Hepatocyte (in vitro differentiated cells): Measurements from ENCODE around the gene THEMIS2. TPM values are rescaled to one million over a fixed set of nuclear protein-coding genes. Genes with fewer than 3 reads are reported as not detected.
A peak's percentile ranks its signal among the peaks of the same experiment; 100 is the strongest.

ENCODE experiments used
- DNase-seq: peaks from one replicate; pipeline ENCODE4 v3.0.0-alpha.2; 2016; ENCODE audit warnings: low spot score
- H2AFZ ChIP-seq: fragments of 200-600 bp; sonication (generic); 2 replicates; pipeline ENCODE4 v1.6.0; 2016; ENCODE audit warnings: antibody characterized with exemption, mild to moderate bottlenecking
- H3K27ac ChIP-seq: fragments of 200-600 bp; sonication (generic); 2 replicates; pipeline ENCODE4 v1.5.1; 2016; ENCODE audit warnings: mild to moderate bottlenecking
- H3K27me3 ChIP-seq: fragments of 200-600 bp; sonication (generic); 2 replicates; pipeline ENCODE4 v1.6.1; 2016
- H3K36me3 ChIP-seq: fragments of 200-600 bp; sonication (generic); replicated peaks from 2 replicates; pipeline ENCODE4 v1.5.1; 2016; ENCODE audit warnings: low read depth; ENCODE audit not compliant: insufficient read depth
- H3K4me1 ChIP-seq: fragments of 200-600 bp; sonication (generic); 2 replicates; pipeline ENCODE4 v1.5.1; 2016; ENCODE audit warnings: mild to moderate bottlenecking, moderate library complexity; ENCODE audit not compliant: insufficient read depth
- H3K4me2 ChIP-seq: fragments of 200-600 bp; sonication (generic); 2 replicates; pipeline ENCODE4 v1.6.0; 2016
- H3K4me3 ChIP-seq: fragments of 200-600 bp; sonication (generic); 2 replicates; pipeline ENCODE4 v1.5.1; 2016; ENCODE audit warnings: mild to moderate bottlenecking
- H3K79me2 ChIP-seq: fragments of 200-600 bp; sonication (generic); 2 replicates; pipeline ENCODE4 v1.6.0; 2017; ENCODE audit warnings: mild to moderate bottlenecking
- H3K9me2 ChIP-seq: fragments of 200-600 bp; sonication (generic); replicated peaks from 2 replicates; pipeline ENCODE4 v1.6.0; 2017; ENCODE audit warnings: mild to moderate bottlenecking; ENCODE audit not compliant: insufficient read depth
- H3K9me3 ChIP-seq: fragments of 200-600 bp; sonication (generic); 2 replicates; pipeline ENCODE4 v1.5.1; 2016; ENCODE audit warnings: low read depth, mild to moderate bottlenecking
- H4K20me1 ChIP-seq: fragments of 200-600 bp; sonication (generic); 2 replicates; pipeline ENCODE4 v1.6.0; 2016; ENCODE audit warnings: mild to moderate bottlenecking; ENCODE audit not compliant: insufficient read depth, poor library complexity, severe bottlenecking
- CTCF ChIP-seq: fragments of 200-600 bp; sonication (generic); IDR thresholded peaks from 2 replicates; pipeline ENCODE4 v1.5.1; 2016; ENCODE audit warnings: antibody characterized with exemption, mild to moderate bottlenecking; ENCODE audit not compliant: poor library complexity
- EZH2 ChIP-seq: fragments of 200-600 bp; sonication (generic); IDR thresholded peaks from 2 replicates; pipeline ENCODE4 v1.6.1; 2016; ENCODE audit warnings: antibody characterized with exemption, mild to moderate bottlenecking, borderline replicate concordance
- EZH2phosphoT487 ChIP-seq: fragments of 200-600 bp; sonication (generic); IDR thresholded peaks from one replicate; pipeline ENCODE4 v1.6.1; 2018; ENCODE audit warnings: antibody characterized with exemption, mild to moderate bottlenecking, low read depth, moderate library complexity; ENCODE audit not compliant: unreplicated experiment, severe bottlenecking
- WGBS: methylation state at CpG from one replicate; pipeline ENCODE4 v1.1.6; 2016; ENCODE audit warnings: low lambda C conversion rate; ENCODE audit errors: missing lambda C conversion rate; 5-methylcytosine and 5-hydroxymethylcytosine counted together
- polyA plus RNA-seq: library from polyadenylated mRNA; unstranded; fragments of >200 nt; fragmentation: Nextera tagmentation; extraction: Ambion mirVana; gene quantifications from 2 replicates; pipeline ENCODE4 v1.2.1, GENCODE V29; 2016
- small RNA-seq: library from RNA; depleted of rRNA; stranded (forward); fragments of <200 nt; gene quantifications from one replicate; pipeline ENCODE3, GENCODE V24; 2014
- total RNA-seq: library from RNA; depleted of rRNA; stranded (reverse); fragments of >200 nt; gene quantifications from 2 replicates; pipeline ENCODE4 v1.2.3, GENCODE V29; 2014

Gene THEMIS2
- total and polyA plus RNA-seq, 2 experiments from 2014 or later, result 1.2 TPM; not detected in 1

- DNase-seq, result no peak
- no peak overlapping the region for H3K27ac ChIP-seq
- 95% methylated on average over 4 of the region's 4 CpGs for WGBS
- H2AFZ ChIP-seq, result no peak overlapping the region
- no peaks in the 10 kb centered on the region for H3K9me3 ChIP-seq
- no peaks in the 10 kb centered on the region for H3K79me2 ChIP-seq
- TF ChIP-seq EZH2 (no peak), EZH2phosphoT487 (no peak), CTCF (no peak)
- no peaks in the 10 kb centered on the region for H3K9me2 ChIP-seq
- H3K4me2 ChIP-seq, result no peak overlapping the region
- H3K36me3 ChIP-seq, result no peaks in the 10 kb centered on the region
- no peaks in the 10 kb centered on the region for H3K27me3 ChIP-seq
- H4K20me1 ChIP-seq, result no peaks in the 10 kb centered on the region
- H3K4me3 ChIP-seq, result no peak overlapping the region
- no peaks in the 10 kb centered on the region for H3K4me1 ChIP-seq
Observed at GRCh38 chr1:27931759-27932158, 59.4 kb downstream of the THEMIS2 start.

- peak within 1 kb of the TSS; percentile 9 for H3K4me3 ChIP-seq
- no peaks in the 10 kb centered on the region for H3K4me1 ChIP-seq
- H3K4me2 ChIP-seq, result peak within 1 kb of the TSS; percentile 74
- H3K36me3 ChIP-seq, result no peaks in the 10 kb centered on the region
- H2AFZ ChIP-seq, result peak within 1 kb of the TSS; percentile 54
- H3K79me2 ChIP-seq, result no peaks in the 10 kb centered on the region
- H3K9me2 ChIP-seq, result no peaks in the 10 kb centered on the region
- DNase-seq, result peak; percentile 70
- H3K27me3 ChIP-seq, result no peaks in the 10 kb centered on the region
- TF ChIP-seq EZH2phosphoT487, result no peak
- H3K9me3 ChIP-seq, result no peaks in the 10 kb centered on the region
- 3% methylated on average over 16 of the region's 16 CpGs for WGBS
- no peaks in the 10 kb centered on the region for H4K20me1 ChIP-seq
- peak within 1 kb of the TSS; percentile 59 for H3K27ac ChIP-seq
Observed at GRCh38 chr1:27934818-27935549, 62.6 kb downstream of the THEMIS2 start, which contains the start of gene SMPDL3B. Gene SMPDL3B (plus strand): TSS chr1:27935000. CDS start chr1:27935184, 184 bp downstream.

- WGBS, result 54% methylated on average over 8 of the region's 8 CpGs
- peak overlapping the region; percentile 74 for H3K4me2 ChIP-seq
- H3K4me3 ChIP-seq, result no peak overlapping the region
Observed at GRCh38 chr1:27935721-27936120, 63.4 kb downstream of the THEMIS2 start.

More at GRCh38 chr1:27935721-27936120, 63.4 kb downstream of the THEMIS2 start:
- Histone ChIP-seq H4K20me1 (no peaks in the 10 kb centered on the region), H3K27me3 (no peaks in the 10 kb centered on the region), H3K27ac (no peak overlapping the region), H3K9me3 (no peaks in the 10 kb centered on the region), H3K36me3 (no peaks in the 10 kb centered on the region), H2AFZ (peak overlapping the region; percentile 54), H3K9me2 (no peaks in the 10 kb centered on the region), H3K4me1 (no peaks in the 10 kb centered on the region), H3K79me2 (no peaks in the 10 kb centered on the region)
- TF ChIP-seq CTCF, result no peak
- no peak for TF ChIP-seq EZH2phosphoT487
- TF ChIP-seq EZH2, result no peak
- no peak for DNase-seq

Small RNA genes within 50 kb of the gene (small RNA-seq; reads per million reads assigned to genes)
- gene RNU6-1245P (not detected), gene SCARNA1 (111 reads per million, percentile 98 among the genes with 10 or more reads in this experiment)

Other genes starting within 250 kb of the THEMIS2 start
- 0.28 and 0.73 TPM in 2 replicates for gene FGR, start 237.4 kb upstream of the THEMIS2 start, total RNA-seq
- gene FGR, start 237.4 kb upstream of the THEMIS2 start, polyA plus RNA-seq, result 0.28 TPM in 1 of 2 replicates, not detected in the other
- 94.3 and 114 TPM in 2 replicates for gene IFI6, start 200.4 kb upstream of the THEMIS2 start, total RNA-seq
- gene IFI6, start 200.4 kb upstream of the THEMIS2 start, polyA plus RNA-seq, result 194 and 230 TPM in 2 replicates
- 9.8 and 12.2 TPM in 2 replicates for gene FAM76A, start 146.6 kb upstream of the THEMIS2 start, total RNA-seq
- 1.8 and 3.5 TPM in 2 replicates for gene FAM76A, start 146.6 kb upstream of the THEMIS2 start, polyA plus RNA-seq
- 73.2 and 84.0 TPM in 2 replicates for gene STX12, start 99.3 kb upstream of the THEMIS2 start, total RNA-seq
- gene STX12, start 99.3 kb upstream of the THEMIS2 start, polyA plus RNA-seq, result 55.0 and 58.9 TPM in 2 replicates
- gene PPP1R8, start 41.8 kb upstream of the THEMIS2 start, total RNA-seq, result 38.7 and 42.8 TPM in 2 replicates
- gene PPP1R8, start 41.8 kb upstream of the THEMIS2 start, polyA plus RNA-seq, result 9.3 and 13.0 TPM in 2 replicates
- gene RPA2, start 42.0 kb downstream of the THEMIS2 start, total RNA-seq, result 25.2 and 29.5 TPM in 2 replicates
- 28.5 and 39.6 TPM in 2 replicates for gene RPA2, start 42.0 kb downstream of the THEMIS2 start, polyA plus RNA-seq
- gene SMPDL3B, start 62.5 kb downstream of the THEMIS2 start, total RNA-seq, result 17.3 and 19.6 TPM in 2 replicates
- 11.2 and 16.2 TPM in 2 replicates for gene SMPDL3B, start 62.5 kb downstream of the THEMIS2 start, polyA plus RNA-seq
- 12.5 and 17.9 TPM in 2 replicates for gene XKR8, start 87.4 kb downstream of the THEMIS2 start, total RNA-seq
- 17.4 and 20.2 TPM in 2 replicates for gene XKR8, start 87.4 kb downstream of the THEMIS2 start, polyA plus RNA-seq
- gene EYA3, start 216.1 kb downstream of the THEMIS2 start, total RNA-seq, result 13.5 and 19.9 TPM in 2 replicates
- 4.2 and 6.9 TPM in 2 replicates for gene EYA3, start 216.1 kb downstream of the THEMIS2 start, polyA plus RNA-seq